A549 (cell line): ENCODE measurements around the gene RYR3.

Source experiments
- CHD2 ChIP-seq: fragments of 150-350 bp; IDR thresholded peaks from 2 replicates; pipeline ENCODE4 v1.6.1; 2014; ENCODE audit warnings: low read length; ENCODE audit not compliant: partially characterized antibody
- CTCF ChIP-seq: fragments of >200 bp; sonication (Bioruptor Twin); formaldehyde crosslinking; IDR thresholded peaks from 3 replicates; pipeline ENCODE4 v1.5.1; 2016
- E2F6 ChIP-seq: IDR thresholded peaks from 2 replicates; pipeline ENCODE4 v1.6.1; 2012; ENCODE audit warnings: low read depth, borderline replicate concordance
- JUNB ChIP-seq: fragments of >200 bp; sonication (Bioruptor Twin); formaldehyde crosslinking; IDR thresholded peaks from 2 replicates; pipeline ENCODE4 v1.6.1; 2016
- KDM1A ChIP-seq: fragments of 200-600 bp; sonication (generic); IDR thresholded peaks from 2 replicates; pipeline ENCODE4 v1.6.1; 2016; ENCODE audit warnings: low read depth, mild to moderate bottlenecking
- POLR2A ChIP-seq: IDR thresholded peaks from 2 replicates; pipeline ENCODE4 v1.6.1; 2012; ENCODE audit warnings: mild to moderate bottlenecking, low read length
- RAD21 ChIP-seq, 2 experiments: fragments of >200 bp in 1 of 2; sonication (Bioruptor Twin) in 1 of 2; formaldehyde crosslinking in 1 of 2; IDR thresholded peaks in 1 of 2; conservative IDR thresholded peaks in 1 of 2; 2 replicates in 1 of 2; 3 replicates in 1 of 2; pipeline ENCODE4 v1.6.1; 2012 to 2018; ENCODE audit warnings: inconsistent platforms in 1 of 2
- REST ChIP-seq: fragments of 200-600 bp; sonication (generic); IDR thresholded peaks from 2 replicates; pipeline ENCODE4 v1.6.1; 2016; ENCODE audit warnings: antibody characterized with exemption, mild to moderate bottlenecking, moderate library complexity
- SMC3 ChIP-seq: fragments of >200 bp; sonication (Bioruptor Twin); formaldehyde crosslinking; IDR thresholded peaks from 3 replicates; pipeline ENCODE4 v1.6.1; 2018; ENCODE audit warnings: inconsistent platforms
- TP53 ChIP-seq: fragments of 250-450 bp; sonication (Bioruptor Pico); IDR thresholded peaks from 2 replicates; pipeline ENCODE4 v1.5.0; 2021; ENCODE audit warnings: mild to moderate bottlenecking, moderate library complexity
- ZFP36 ChIP-seq: fragments of 450-650 bp; IDR thresholded peaks from 2 replicates; pipeline ENCODE4 v1.6.1; 2014; ENCODE audit warnings: borderline replicate concordance; ENCODE audit not compliant: partially characterized antibody

- TF ChIP-seq CHD2 (no peak), CTCF (peak; percentile 75), ZFP36 (no peak), SMC3 (peak; percentile 45), KDM1A (no peak), REST (no peak), TP53 (CRISPR knock-in tag) (no peak), JUNB (no peak), E2F6 (no peak), RAD21 (conservative IDR thresholded peaks at IDR 0.05 in 1 of 2, IDR thresholded peaks at IDR 0.05 in 1 of 2) (peak; percentile 53 to 58), POLR2A (no peak)
These were observed 427.2 kb downstream of the RYR3 start for GRCh38 chr15:33737687-33738601.
